GM19239 (cell line): ENCODE measurements around the gene ST8SIA5.
"Not testable (repeated sequence)": the region's sequence is repeated elsewhere in the genome, so short reads cannot be mapped to it uniquely, and the experiment has no call there.

Experiments
- DNase-seq: peaks from one replicate; pipeline ENCODE4 v3.0.0; 2011; ENCODE audit warnings: low spot score; ENCODE audit not compliant: insufficient read length
- FAIRE-seq: peaks from 2 replicates; lab custom pipeline; 2011; peaks lifted over from hg19 to GRCh38; lab: Jason Lieb, UNC

The ST8SIA5 gene, protein sequence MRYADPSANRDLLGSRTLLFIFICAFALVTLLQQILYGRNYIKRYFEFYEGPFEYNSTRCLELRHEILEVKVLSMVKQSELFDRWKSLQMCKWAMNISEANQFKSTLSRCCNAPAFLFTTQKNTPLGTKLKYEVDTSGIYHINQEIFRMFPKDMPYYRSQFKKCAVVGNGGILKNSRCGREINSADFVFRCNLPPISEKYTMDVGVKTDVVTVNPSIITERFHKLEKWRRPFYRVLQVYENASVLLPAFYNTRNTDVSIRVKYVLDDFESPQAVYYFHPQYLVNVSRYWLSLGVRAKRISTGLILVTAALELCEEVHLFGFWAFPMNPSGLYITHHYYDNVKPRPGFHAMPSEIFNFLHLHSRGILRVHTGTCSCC

DNA sequence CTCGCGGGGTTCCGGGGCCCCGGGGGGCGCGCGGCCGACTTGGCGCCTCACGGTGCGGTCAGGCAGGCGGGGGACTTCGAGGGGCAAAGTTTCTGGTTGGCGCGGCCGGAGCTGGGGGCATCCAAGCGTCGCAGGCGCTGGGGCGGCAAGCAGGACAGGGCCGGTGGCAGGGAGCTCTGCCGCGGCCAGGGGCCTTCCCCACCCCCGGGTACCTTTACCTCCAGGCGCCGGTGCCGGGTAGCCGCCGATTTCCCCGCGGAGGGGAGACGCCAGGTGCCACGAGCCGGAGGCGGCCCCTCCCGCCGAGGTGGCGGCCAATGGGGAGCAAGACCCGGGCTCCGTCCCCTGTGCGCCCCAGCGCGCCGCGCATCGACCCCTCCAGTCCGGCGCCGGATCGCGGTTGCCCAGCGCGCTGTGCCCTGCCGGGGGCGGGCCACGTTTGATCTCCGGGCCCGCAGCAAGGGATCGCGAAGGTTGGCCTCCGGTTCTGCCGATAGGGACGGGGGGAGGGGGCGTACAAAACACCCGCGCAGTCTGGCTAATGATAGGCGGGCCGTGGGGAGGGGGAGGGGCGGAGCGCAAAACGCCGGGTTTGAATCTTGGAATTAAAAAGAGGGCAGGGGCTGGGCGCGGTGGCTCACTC is at the start of gene ST8SIA5:
ST8SIA5 (minus strand) TSS at position 495 of the 643 bp plus-strand sequence. CDS start 545 bp downstream, outside the sequence.
- FAIRE-seq (no peak), DNase-seq (no peak)

DNA sequence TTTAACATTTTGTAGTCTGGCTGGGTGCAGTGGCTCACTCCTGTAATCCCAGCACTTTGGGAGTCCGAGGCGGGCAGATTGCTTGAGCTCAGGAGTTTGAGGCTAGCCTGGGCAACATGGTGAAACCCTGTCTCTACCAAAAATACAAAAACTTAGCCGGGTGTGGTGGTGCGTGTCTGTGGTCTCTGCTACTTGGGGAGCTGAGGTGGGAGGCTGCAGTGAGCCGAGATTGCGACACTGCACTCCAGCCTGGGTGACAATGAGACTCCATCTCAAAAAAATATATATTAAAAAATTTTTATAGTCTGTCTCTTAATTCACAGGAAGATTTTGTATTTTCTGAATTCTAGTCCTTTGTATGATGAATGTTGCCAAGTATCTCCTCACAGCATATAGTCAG is 39.1 kb upstream of the ST8SIA5 start:
- FAIRE-seq, DNase-seq: not testable (repeated sequence)

DNA sequence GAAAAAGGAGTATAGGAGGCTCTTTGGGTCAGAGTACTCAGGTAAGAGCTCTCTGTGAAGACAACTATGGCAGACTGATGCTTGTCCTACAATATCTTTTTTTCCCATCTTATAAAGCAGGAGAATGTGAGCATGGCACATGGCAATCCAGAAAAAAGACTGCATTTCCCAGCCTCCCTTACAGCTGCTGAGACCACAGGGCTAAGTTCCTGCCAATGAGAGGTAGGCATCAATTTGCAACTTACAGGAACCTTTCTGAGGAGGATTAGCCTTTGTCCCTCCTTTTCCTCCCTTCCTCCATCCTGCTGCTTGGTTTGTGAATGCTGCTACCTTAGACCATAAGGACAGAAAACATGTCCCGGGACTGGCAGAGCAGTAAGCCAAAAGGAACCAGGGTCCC is 37.8 kb upstream of the ST8SIA5 start:
- no peak for FAIRE-seq
- DNase-seq, result no peak

DNA sequence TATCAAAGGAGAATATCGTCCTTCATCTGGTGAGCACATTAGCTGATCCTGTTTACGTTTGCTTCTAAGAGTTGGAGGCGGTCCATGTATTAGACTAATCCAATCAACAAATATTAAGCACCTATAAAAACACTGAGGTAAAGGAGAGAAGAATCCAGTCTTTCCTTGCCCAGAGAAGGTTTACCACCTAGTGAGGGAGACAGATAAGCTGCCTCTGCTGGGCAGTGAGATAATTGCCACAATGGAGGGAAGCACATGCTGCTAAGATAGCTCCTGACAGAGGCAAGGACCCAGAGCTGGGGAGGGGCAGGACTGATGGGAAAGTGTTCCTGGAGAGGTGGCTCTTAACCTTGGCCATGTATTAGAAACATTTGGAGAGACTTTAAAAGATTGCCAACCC is 36.7 kb upstream of the ST8SIA5 start:
- FAIRE-seq, result no peak

DNA sequence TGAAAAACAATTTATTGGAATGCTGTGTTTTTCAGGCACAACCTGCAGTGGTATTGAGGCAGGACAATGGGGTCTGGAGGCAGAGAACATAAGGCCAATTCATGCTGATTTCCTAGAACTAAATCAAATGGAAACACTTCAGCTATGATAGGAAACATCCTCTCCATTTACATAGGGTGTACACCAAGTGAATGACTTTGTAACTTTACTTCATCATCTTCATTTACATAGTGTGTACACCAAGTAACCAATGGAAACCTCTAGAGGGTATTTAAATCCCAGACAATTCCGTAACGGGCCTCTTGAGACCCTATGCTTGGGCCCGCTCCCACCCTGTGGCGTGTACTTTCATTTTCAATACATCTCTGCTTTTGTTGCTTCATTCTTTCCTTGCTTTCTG is 32.2 kb upstream of the ST8SIA5 start:
- DNase-seq, result no peak
- FAIRE-seq, result no peak

More for the DNA sequence above, 36.7 kb upstream of the ST8SIA5 start:
- DNase-seq, result no peak

DNA sequence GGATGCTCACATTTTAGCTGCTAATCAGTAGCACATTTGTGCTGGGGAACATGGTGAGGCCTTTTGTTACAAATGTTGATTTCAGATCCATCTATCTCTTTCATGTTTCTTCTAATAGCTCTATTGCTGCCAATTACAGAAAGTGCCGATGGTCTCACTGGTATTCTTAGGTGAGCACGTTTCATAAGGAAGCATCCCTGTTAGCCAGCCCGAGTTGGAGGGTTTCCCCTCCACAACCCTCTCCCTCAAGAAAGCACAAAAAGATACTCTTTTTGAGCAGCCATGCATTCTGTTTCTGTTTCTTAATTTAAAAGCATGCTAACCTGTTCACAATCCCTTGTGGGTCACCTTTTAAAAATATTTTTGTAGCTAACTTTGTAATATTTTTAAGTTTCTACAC is 30.8 kb upstream of the ST8SIA5 start:
- no peak for DNase-seq
- no peak for FAIRE-seq

DNA sequence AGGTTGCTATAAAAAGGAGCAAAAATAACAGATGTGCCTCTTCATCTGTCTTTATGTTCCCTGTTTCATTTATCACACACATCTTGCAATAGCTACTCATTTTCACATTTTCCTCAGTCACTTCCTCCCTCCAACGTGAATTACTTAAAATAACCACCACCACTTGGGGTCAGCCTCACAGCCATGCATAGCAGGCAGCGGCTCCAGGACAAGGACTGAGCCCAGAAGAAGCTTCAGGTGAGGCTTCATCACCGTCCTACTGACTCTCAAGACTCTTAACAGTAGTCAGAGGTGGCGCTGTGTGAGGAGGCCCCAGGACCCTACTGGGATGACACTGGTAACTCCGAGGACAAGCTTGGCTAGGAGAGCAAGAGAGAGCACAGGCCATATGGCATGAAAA is 15.5 kb upstream of the ST8SIA5 start:
- FAIRE-seq (no peak), DNase-seq (no peak)

DNA sequence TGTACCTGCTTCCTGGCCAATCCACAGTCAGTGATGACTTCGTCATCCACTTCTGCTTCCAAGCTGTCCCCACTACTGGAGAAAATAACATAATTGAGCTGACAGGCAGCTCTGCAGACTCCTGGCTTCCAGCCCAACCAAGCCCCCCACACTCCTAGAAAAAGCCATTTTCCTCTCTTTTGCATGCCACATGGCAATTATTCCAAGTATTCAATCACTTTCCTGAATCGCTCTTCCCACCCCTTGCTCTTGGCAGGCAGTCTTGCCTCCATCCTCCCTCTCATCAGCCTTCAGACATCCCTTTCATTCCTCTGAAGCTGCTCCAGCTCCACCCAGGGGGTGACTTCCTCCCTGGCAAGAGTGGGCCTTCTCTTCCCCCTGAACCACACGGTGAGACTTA is 14.3 kb upstream of the ST8SIA5 start:
- DNase-seq, result no peak
- no peak for FAIRE-seq

DNA sequence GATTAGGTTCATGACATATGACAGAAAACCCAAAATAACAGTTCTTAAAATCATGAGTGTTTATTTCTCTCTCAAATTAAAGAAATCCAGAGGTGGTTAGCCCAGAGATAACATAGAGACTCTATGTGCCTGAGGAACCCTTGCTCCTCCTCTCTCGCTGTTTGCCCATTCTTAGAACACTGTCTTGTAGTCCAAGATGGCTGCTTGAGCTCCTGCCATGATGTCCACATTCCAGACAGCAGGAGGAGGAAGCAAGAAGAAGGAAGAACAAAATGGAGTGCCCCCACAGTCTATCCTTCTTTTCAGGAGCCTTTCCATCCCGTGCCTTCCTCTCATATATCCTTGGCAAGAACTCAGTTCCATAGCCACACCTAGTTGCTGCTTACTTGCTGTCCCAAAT is 13.9 kb upstream of the ST8SIA5 start:
- no peak for DNase-seq

DNA sequence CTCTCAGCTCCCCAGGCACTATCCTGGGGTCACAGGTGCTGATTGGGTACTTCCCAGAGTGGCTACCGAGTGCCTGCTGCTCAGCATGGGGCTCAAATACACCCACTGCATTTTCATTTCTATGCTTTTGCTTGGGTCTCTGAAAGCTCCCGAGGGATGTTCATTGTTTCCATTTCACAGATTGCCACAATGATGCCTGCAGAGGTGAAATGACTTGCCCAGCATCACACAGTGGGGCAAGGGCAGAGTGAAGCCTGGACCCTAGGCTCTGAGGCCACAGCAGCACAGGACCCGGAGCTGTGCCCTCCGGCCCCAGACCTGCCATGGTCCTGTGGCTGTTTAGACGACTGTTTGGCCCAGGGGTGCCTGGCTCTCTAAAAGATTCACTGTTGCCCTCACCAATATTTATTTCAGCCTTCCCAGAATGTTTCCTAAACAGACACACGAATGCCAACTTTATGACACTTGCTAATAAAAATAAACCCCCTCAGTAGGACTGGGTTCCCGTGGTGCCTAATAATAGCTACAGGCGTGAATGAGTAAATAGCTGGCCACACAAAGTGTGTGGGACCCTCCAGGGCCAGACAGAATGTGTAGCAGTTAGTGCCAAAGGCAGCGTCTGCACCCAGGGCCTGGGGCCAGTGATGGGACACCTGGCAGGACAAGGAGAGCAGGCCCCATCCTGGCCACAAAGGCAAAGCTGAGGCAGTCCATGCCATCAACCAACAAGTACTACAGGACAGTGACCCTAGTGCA is 11.5 kb upstream of the ST8SIA5 start:
- DNase-seq, result no peak
- no peak for FAIRE-seq

More for the DNA sequence above, 13.9 kb upstream of the ST8SIA5 start:
- no peak for FAIRE-seq

DNA sequence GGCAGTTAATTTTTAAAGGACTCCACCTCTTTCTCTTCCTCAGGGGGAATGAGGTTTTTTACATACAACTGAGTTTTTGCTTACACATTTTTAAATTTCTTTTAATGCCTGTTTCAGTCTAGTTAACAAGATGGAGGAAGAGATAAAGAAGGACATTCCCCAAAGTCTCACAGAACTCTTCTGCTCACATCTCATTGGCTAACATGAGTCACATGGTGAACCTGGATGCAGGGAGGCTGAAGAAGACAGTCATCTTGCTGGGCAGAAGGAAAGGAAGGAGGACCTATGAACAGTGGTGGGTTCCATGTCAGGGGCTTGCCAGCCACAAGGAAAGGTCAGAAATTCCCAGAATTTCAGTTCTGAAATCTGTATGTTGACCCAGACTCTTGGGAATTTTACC is 10.4 kb upstream of the ST8SIA5 start:
- no peak for DNase-seq

DNA sequence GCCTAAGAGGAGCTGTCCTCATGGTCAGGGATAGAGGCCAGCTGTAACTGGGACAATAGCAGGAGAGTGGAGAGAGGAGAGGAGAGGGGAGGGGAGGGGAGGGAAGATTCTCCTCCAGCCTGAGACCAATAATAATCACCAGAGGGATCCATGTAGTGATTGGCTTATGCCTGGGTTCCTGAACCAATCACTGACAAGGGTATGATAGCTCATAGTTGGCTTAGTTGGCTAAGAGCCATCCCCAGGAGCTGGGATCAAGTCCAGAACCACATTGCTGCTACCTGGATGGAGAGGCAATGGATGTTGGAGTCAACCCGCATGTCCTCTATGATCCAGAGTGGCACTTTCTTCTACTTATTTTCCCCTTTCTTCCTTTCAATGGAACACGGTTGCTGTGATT is 7.7 kb upstream of the ST8SIA5 start:
- FAIRE-seq (no peak), DNase-seq (no peak)

More for the DNA sequence above, 10.4 kb upstream of the ST8SIA5 start:
- no peak for FAIRE-seq

DNA sequence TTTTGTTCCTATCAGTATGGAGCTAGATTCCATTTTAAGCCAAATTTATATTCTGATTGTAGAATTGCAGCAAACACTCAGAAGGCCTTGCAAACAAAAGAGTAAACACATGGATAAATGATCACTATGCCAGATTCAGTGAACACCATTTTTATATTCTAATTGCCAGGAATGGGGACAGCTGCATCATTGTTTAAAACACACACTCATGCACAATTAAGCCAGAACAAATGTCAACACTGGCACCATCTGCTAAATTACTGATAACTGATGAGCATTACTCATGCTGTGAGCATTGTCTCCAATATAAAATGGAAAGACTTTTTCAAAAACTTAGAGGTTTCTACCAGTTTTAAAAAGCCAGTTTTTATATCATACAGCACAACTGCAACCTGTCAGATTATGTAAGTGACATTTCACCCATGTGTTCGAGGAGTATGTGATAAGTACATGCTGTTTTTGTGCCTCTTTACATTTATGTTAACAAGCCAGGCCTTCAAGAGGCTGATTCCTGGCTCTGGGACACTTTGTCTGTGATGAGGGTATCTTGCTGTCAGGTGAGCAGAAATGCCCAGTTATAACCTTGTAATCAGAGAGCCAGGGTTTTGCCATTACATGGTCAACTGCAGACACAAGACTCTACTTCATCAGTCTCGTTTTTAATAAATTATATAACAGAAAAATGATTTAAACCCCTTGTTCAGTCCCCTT is 4.4 kb upstream of the ST8SIA5 start:
- FAIRE-seq (no peak), DNase-seq (no peak)

DNA sequence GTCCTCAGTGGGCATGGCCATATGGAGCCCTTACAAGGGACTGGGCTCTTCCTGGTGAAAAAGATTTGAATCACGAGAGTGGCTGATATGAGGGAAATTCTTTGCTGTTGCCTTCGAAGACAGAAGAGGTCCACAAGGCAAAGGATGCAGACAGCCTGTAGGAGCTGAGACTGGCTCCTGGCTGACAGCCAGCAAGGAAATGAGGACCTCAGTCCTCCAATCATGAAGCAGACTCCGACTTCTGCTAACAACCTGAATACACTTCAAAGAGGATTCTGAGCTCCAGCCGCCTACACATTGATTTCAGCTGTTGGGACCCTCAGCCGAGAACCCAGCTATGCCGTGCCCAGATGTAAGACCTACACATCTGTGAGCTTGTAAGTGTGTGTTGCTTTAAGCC is 3.0 kb upstream of the ST8SIA5 start:
- FAIRE-seq (no peak), DNase-seq (no peak)

DNA sequence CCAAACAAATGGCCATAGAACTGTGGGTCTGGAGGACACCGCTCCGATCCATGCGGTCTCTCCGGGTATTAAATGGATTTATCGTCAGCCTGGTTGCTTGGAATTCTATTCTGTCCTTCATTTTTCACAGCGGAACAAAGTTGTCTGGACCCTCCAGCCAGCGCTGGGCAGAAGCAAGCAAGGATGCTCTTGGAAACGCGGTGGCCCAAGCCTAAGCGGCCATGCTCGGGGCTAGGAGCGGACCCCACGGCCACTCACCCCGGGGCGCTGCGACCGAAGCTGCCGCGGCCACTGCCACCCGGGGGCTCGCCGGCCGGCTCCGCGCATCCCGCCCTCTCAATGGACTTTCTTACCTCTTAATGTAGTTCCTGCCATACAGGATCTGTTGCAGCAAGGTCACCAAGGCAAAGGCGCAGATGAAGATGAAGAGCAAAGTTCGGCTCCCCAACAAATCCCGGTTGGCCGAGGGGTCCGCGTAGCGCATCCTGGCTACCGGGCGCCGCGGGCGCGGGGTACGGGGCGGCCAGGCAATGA is 761 bp downstream of the ST8SIA5 start:
- DNase-seq (no peak), FAIRE-seq (no peak)

DNA sequence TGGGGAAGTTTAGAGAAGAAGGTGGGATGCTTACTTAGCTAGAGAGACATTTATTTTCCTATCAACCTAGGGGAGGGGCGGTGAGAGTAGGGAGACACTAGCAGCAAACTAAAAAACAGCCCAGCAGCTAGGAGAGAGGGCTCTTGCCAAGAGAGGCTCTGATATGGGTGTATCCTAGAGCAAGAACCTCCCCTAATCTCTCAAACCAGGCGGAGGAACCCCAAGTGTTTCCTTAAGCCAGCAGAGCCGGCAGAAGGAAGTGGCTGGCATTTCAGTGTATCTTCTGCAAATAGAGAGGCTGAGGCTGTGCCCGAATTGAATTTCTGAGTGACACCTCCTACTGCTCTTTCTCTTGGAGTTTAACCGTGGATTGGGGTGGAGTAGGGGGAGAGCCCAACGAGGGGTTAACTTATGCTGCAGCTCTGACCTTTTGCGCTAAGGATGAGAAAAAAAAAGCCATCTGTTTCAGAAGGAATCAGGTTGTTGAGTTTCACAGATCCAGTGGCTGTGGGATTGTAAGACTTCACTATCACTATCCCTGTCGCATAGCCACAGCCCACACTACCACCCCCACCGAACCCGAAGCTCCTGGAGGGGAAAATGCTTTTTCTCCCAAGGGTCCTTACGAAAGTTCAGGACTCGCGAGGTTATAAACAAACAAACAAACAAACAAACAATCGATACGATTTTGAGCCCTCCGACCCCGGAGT is 1.4 kb downstream of the ST8SIA5 start:
- no peak for FAIRE-seq

DNA sequence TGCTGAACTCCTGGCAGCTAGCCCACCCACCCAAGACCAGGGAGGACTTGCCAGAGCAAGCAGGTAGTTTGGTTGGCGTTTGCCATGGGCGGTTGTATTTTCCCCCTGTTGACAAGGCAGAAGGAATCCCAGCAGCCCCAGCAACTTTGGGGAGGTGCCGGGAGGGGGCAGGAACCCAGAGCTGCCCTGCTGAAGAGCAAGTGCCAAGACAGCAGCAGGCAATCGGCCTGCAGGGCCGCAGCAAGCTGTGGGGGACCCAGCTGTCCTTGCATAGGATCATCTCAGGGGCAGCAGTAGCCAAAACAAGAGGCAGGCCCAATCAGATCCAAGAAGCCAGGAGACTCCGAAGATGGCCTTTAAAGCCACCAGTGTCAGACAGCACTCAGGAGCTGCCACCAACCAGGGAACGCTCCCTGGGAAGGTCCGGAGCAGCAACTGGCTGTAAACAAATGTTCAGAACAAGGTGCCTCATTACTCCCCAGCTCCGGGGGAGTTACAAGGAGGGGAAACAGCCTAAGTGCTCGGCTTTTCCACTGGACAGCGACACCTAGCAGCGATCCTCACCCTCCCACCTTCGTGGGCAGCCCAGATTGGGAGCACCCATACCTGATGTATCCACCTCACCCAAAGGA is 2.1 kb downstream of the ST8SIA5 start:
- FAIRE-seq (no peak), DNase-seq (no peak)

More for the DNA sequence above, 1.4 kb downstream of the ST8SIA5 start:
- DNase-seq, result no peak

DNA sequence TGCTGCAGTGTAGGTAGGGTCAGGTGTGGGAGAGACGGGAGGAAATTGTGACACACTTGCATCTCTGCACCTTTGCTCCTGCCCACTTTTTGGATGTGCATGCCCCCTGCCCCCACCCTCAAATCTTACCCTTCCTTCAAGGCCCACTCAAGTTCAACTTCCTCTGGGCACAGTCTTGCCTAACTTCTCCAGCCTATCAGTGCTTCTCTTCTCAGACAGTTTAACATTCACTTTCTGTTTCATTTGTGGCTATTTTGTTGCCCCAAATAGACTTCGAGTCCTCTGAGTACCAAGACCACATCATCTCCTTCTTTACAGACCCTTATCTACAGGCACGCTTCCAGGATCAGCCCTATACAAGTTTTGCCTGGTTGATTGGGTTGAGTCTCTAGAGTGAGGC is 2.7 kb downstream of the ST8SIA5 start:
- DNase-seq (peak; percentile 36), FAIRE-seq (peak; percentile 85)

DNA sequence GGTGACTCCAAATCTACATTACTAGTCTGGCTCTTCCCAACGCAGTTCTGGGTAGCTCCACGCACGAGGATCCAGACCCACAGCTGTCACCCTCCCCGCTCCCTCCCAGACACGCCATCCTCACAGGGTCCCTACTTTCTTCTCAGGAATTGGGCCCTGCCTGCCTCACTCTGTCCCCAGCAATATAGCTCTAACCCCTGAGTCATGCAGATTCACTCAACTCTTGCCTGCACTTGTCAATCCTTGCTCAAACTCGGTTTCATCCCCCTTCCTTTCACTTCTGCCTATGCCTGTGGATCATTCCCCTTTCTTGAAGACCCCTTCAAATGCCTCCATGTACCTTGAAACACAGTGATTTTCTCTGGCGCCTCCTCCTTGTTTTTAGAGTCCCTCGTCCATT is 5.0 kb downstream of the ST8SIA5 start:
- DNase-seq (no peak), FAIRE-seq (no peak)
